HK-2 (cell line): Measurements from ENCODE around the gene FAM221A.
"Not testable (repeated sequence)": the region's sequence is repeated elsewhere in the genome, so short reads cannot be mapped to it uniquely, and the experiment has no call there.

ENCODE experiments used
- DNase-seq: peaks from one replicate; pipeline ENCODE4 v3.0.0-alpha.2; 2018; ENCODE audit not compliant: unreplicated experiment

FAM221A gene

GRCh38 chr7:23679898-23680413 lies at the start of gene FAM221A:
Gene FAM221A (plus strand): TSS chr7:23680199. CDS start chr7:23680219, 20 bp downstream.
- DNase-seq = peak; percentile 90

- DNase-seq = no peak
Measured at GRCh38 chr7:23633417-23633816, 46.6 kb upstream of the FAM221A start.

GRCh38 chr7:23645822-23646221 lies 34.2 kb upstream of the FAM221A start:
- no peak for DNase-seq

- no peak for DNase-seq
Measured at GRCh38 chr7:23653942-23654341, 26.1 kb upstream of the FAM221A start.

- peak; percentile 10 for DNase-seq
Measured at GRCh38 chr7:23654508-23654907, 25.5 kb upstream of the FAM221A start.

- DNase-seq = no peak
Measured at GRCh38 chr7:23655433-23655832, 24.6 kb upstream of the FAM221A start.

GRCh38 chr7:23658831-23659427 lies 21.1 kb upstream of the FAM221A start:
- DNase-seq = no peak

GRCh38 chr7:23661385-23661784 lies 18.6 kb upstream of the FAM221A start:
- no peak for DNase-seq

- DNase-seq = no peak
Measured at GRCh38 chr7:23662124-23662983, 17.6 kb upstream of the FAM221A start.

GRCh38 chr7:23662984-23663313 lies 17.1 kb upstream of the FAM221A start:
- no peak for DNase-seq

- DNase-seq = no peak
Measured at GRCh38 chr7:23664122-23664521, 15.9 kb upstream of the FAM221A start.

GRCh38 chr7:23672033-23672432 lies 8.0 kb upstream of the FAM221A start:
- DNase-seq = no peak

- DNase-seq = peak; percentile 35
Measured at GRCh38 chr7:23680414-23681405, 711 bp downstream of the FAM221A start.

- not testable (repeated sequence) for DNase-seq
Measured at GRCh38 chr7:23684041-23684440, 4.0 kb downstream of the FAM221A start.

GRCh38 chr7:23685731-23686130 lies 5.7 kb downstream of the FAM221A start:
- DNase-seq = no peak

- DNase-seq = no peak
Measured at GRCh38 chr7:23687011-23687410, 7.0 kb downstream of the FAM221A start.

GRCh38 chr7:23689165-23689564 lies 9.2 kb downstream of the FAM221A start:
- no peak for DNase-seq

GRCh38 chr7:23691320-23691719 lies 11.3 kb downstream of the FAM221A start:
- DNase-seq = no peak

- no peak for DNase-seq
Measured at GRCh38 chr7:23693224-23693623, 13.2 kb downstream of the FAM221A start.

GRCh38 chr7:23696916-23697441 lies 17.0 kb downstream of the FAM221A start:
- DNase-seq = peak; percentile 53

GRCh38 chr7:23698822-23699221 lies 18.8 kb downstream of the FAM221A start:
- no peak for DNase-seq

- DNase-seq = no peak
Measured at GRCh38 chr7:23700046-23700445, 20.0 kb downstream of the FAM221A start.
